IMR-90 (cell line): ENCODE data around the gene NSD2. TPM values are rescaled to one million over a fixed set of nuclear protein-coding genes. Genes with fewer than 3 reads are reported as not detected.
A peak's percentile ranks its signal among the peaks of the same experiment; 100 is the strongest.
"Not testable (repeated sequence)": the region's sequence is repeated elsewhere in the genome, so short reads cannot be mapped to it uniquely, and the experiment has no call there.

Experiments used
- ATAC-seq: fragments of 200-7000 bp; cut with Tn5 transposase; 2 replicates; pipeline ENCODE4 v1.9.1; 2020; ENCODE audit warnings: low read depth, mild to moderate bottlenecking, moderate library complexity
- BruUV-seq: library from RNA; stranded (reverse); fragments of 400-500 nt; replicated peaks from 2 replicates; lab custom pipeline; 2021; lab: Mats Ljungman, UMichigan
- CTCF ChIA-PET: fragments of 300-600 bp; formaldehyde crosslinking; extraction: SDS; loops from one replicate; lab custom pipeline; 2021; ENCODE audit warnings: antibody characterized with exemption; lab: Yijun Ruan, JAX
- POLR2A ChIA-PET: fragments of 300-600 bp; sonication (Branson Sonifier 250); formaldehyde crosslinking; loops from one replicate; lab custom pipeline; 2022; ENCODE audit warnings: antibody characterized with exemption; ENCODE audit not compliant: unreplicated experiment; lab: Charles Lee
- DNase-seq: peaks from one replicate; pipeline ENCODE4 v3.0.0; 2013
- H2AFZ ChIP-seq: replicated peaks from 2 replicates; pipeline ENCODE3; 2013; ENCODE audit warnings: low read length, mild to moderate bottlenecking; ENCODE audit not compliant: poor library complexity
- H2AK5ac ChIP-seq: 2 replicates; pipeline ENCODE4 v1.6.1; 2013; ENCODE audit warnings: low read depth, low read length, inconsistent platforms
- H2AK9ac ChIP-seq: replicated peaks from 2 replicates; pipeline ENCODE3; 2013; ENCODE audit warnings: mild to moderate bottlenecking, low read depth, low read length, moderate library complexity; ENCODE audit not compliant: poor library complexity
- H2BK120ac ChIP-seq: 2 replicates; pipeline ENCODE4 v1.6.1; 2013; ENCODE audit warnings: low read depth, low read length, inconsistent platforms
- H2BK15ac ChIP-seq: 3 replicates; pipeline ENCODE4 v1.6.1; 2013; ENCODE audit warnings: low read depth, low read length, inconsistent platforms
- H2BK20ac ChIP-seq: 2 replicates; pipeline ENCODE4 v1.6.1; 2013; ENCODE audit warnings: low read depth, mild to moderate bottlenecking, inconsistent platforms, low read length, moderate library complexity
- H2BK5ac ChIP-seq: 2 replicates; pipeline ENCODE4 v1.6.1; 2013; ENCODE audit warnings: mild to moderate bottlenecking, low read depth, low read length, inconsistent platforms; ENCODE audit not compliant: poor library complexity, severe bottlenecking
- H3K14ac ChIP-seq: replicated peaks from 2 replicates; pipeline ENCODE4 v1.6.1; 2013; ENCODE audit warnings: low read depth, low read length, inconsistent platforms
- H3K18ac ChIP-seq: 2 replicates; pipeline ENCODE4 v1.6.1; 2013; ENCODE audit warnings: low read depth, low read length, control low read depth
- H3K23ac ChIP-seq: 2 replicates; pipeline ENCODE4 v1.6.1; 2013; ENCODE audit warnings: low read depth, low read length, inconsistent platforms
- H3K27ac ChIP-seq: 2 replicates; pipeline ENCODE4 v1.5.1; 2013; ENCODE audit warnings: mild to moderate bottlenecking, control low read depth, low read length; ENCODE audit not compliant: insufficient read depth
- H3K27me3 ChIP-seq: 2 replicates; pipeline ENCODE4 v1.6.1; 2013; ENCODE audit warnings: low read length; ENCODE audit not compliant: control insufficient read depth, insufficient read depth
- H3K36me3 ChIP-seq: 2 replicates; pipeline ENCODE4 v1.6.1; 2013; ENCODE audit warnings: low read length, mixed read lengths; ENCODE audit not compliant: control insufficient read depth, insufficient read depth
- H3K4ac ChIP-seq: 2 replicates; pipeline ENCODE4 v1.6.1; 2013; ENCODE audit warnings: low read depth, low read length, inconsistent platforms
- H3K4me1 ChIP-seq: 2 replicates; pipeline ENCODE4 v1.6.1; 2013; ENCODE audit warnings: low read length, mixed read lengths; ENCODE audit not compliant: control insufficient read depth, insufficient read depth
- H3K4me2 ChIP-seq: 2 replicates; pipeline ENCODE4 v1.6.1; 2013; ENCODE audit warnings: low read depth, mild to moderate bottlenecking, control low read depth, low read length, moderate library complexity
- H3K4me3 ChIP-seq: 2 replicates; pipeline ENCODE4 v1.5.1; 2013; ENCODE audit warnings: low read depth, mild to moderate bottlenecking, control low read depth, low read length, moderate library complexity; ENCODE audit not compliant: insufficient read depth
- H3K56ac ChIP-seq: 2 replicates; pipeline ENCODE4 v1.6.1; 2013; ENCODE audit warnings: low read length, inconsistent platforms; ENCODE audit not compliant: insufficient read depth; ENCODE audit errors: extremely low read depth
- H3K79me1 ChIP-seq, 2 experiments: 2 replicates each; pipeline ENCODE4 v1.6.1; 2013; ENCODE audit warnings: low read length in 2 of 2, inconsistent platforms in 1 of 2, low read depth in 1 of 2
- H3K9ac ChIP-seq: 2 replicates; pipeline ENCODE4 v1.6.1; 2013; ENCODE audit warnings: low read depth, low read length, control low read depth
- H3K9me1 ChIP-seq: 2 replicates; pipeline ENCODE4 v1.6.1; 2013; ENCODE audit warnings: low read length, inconsistent platforms; ENCODE audit not compliant: insufficient read depth
- H3K9me3 ChIP-seq: 2 replicates; pipeline ENCODE4 v1.6.1; 2013; ENCODE audit warnings: low read length; ENCODE audit not compliant: control insufficient read depth, insufficient read depth
- H4K20me1 ChIP-seq: 2 replicates; pipeline ENCODE4 v1.6.1; 2013; ENCODE audit warnings: low read length, inconsistent platforms; ENCODE audit not compliant: insufficient read depth
- H4K5ac ChIP-seq: 2 replicates; pipeline ENCODE4 v1.6.1; 2013; ENCODE audit warnings: mild to moderate bottlenecking, low read depth, low read length, control low read depth
- H4K8ac ChIP-seq, 2 experiments: 2 replicates each; pipeline ENCODE4 v1.6.1; 2013; ENCODE audit warnings: low read depth in 2 of 2, low read length in 2 of 2, control low read depth in 1 of 2, inconsistent platforms in 1 of 2
- H4K91ac ChIP-seq: 2 replicates; pipeline ENCODE4 v1.6.1; 2013; ENCODE audit warnings: low read depth, low read length, inconsistent platforms; ENCODE audit not compliant: insufficient read depth
- CEBPB ChIP-seq: IDR thresholded peaks from 2 replicates; pipeline ENCODE4 v1.6.1; 2012; ENCODE audit warnings: low read depth, low read length, improper control_type of control experiment
- WGBS, 2 experiments: methylation state at CpG; one replicate each; pipeline versions ENCODE4 v1.1.5 to v1.1.7; 2013; ENCODE audit warnings: missing lambda C conversion rate in 2 of 2; ENCODE audit not compliant: insufficient read length in 1 of 2; ENCODE audit errors: extremely low coverage in 2 of 2; 5-methylcytosine and 5-hydroxymethylcytosine counted together
- dilution Hi-C: fragments of 300-500 bp; cut with HindIII; formaldehyde crosslinking; loops from one replicate; pipeline ENCODE4 v1.14.3; 2018; ENCODE audit warnings: low sequenced_read_pairs; ENCODE audit not compliant: unreplicated experiment
- in situ Hi-C: fragments of 300-500 bp; cut with MboI; formaldehyde crosslinking; loops from 3 replicates; pipeline ENCODE4 v1.14.3; 2019; ENCODE audit warnings: low sequenced_read_pairs, inconsistent platforms, mixed read lengths
- intact Hi-C: fragments of 100-400 bp; cut with micrococcal nuclease; formaldehyde crosslinking; loops from 2 replicates; pipeline ENCODE4 v1.10.0; 2022
- polyA plus RNA-seq, 3 experiments: library from polyadenylated mRNA; depleted of rRNA; stranded (reverse); fragments of >200 nt; gene quantifications; 2 replicates each; pipeline ENCODE4 v1.2.3, GENCODE V29; 2012; ENCODE audit warnings: low replicate concordance in 1 of 3
- total RNA-seq: library from RNA; depleted of rRNA; stranded (reverse); fragments of >200 nt; gene quantifications from 2 replicates; pipeline ENCODE4 v1.2.3, GENCODE V29; 2012

NSD2 gene
- total and polyA plus RNA-seq, 2 of the 4 experiments (the other 2 are of a cell fraction) = 35.9 to 68.1 TPM

DNA sequence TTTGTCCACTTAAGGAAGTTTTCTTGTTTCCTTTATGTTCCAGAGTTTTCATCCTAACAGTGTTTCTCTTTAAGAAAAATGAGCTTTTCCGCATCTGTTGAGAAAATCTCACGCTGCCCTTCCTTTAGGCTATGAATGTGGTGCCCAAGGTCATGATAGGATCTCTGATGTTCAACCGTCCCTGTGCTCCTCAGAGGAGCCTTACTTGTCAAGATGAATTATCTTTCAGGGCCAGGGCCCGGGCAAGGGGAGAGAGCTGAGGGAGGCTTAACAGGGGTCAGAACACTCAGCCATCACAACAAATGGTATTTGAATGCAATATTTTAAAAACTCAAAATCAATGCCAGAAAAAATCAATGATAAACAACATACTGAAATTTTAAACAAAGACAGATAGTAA is 143.8 kb downstream of the NSD2 start:
- Histone ChIP-seq H3K14ac (no peak overlapping the region), H3K9ac (no peak overlapping the region), H3K23ac (no peak overlapping the region), H3K36me3 (no peaks in the 10 kb centered on the region), H2BK20ac (no peak overlapping the region), H3K56ac (no peak overlapping the region), H2BK120ac (no peak overlapping the region), H3K4me1 (no peaks in the 10 kb centered on the region), H3K4me3 (no peak overlapping the region), H3K79me1 (no peaks in the 10 kb centered on the region), H2BK5ac (no peak overlapping the region), H3K9me3 (no peaks in the 10 kb centered on the region), H3K4ac (no peak overlapping the region), H3K4me2 (no peak overlapping the region), H2AK9ac (no peak overlapping the region), H4K20me1 (no peaks in the 10 kb centered on the region), H4K8ac (no peak overlapping the region), H3K9me1 (no peaks in the 10 kb centered on the region), H4K91ac (no peak overlapping the region), H3K18ac (no peak overlapping the region), H2BK15ac (no peak overlapping the region), H2AK5ac (no peak overlapping the region), H2AFZ (no peak overlapping the region), H4K5ac (no peak overlapping the region), H3K27ac (no peak overlapping the region), H3K27me3 (peaks cover 17% of the 10 kb centered on the region)
- no peak for TF ChIP-seq CEBPB
- intact Hi-C loops (no loop called here), dilution Hi-C loops (no loop called here), in situ Hi-C loops (no loop called here)
- WGBS, 2 experiments = no CpG with 5 or more reads among the region's 4 CpGs
- DNase-seq (no peak), ATAC-seq (no peak)
- no TSS peak for BruUV-seq
- ChIA-PET POLR2A (no interaction called here), CTCF (no interaction called here)

DNA sequence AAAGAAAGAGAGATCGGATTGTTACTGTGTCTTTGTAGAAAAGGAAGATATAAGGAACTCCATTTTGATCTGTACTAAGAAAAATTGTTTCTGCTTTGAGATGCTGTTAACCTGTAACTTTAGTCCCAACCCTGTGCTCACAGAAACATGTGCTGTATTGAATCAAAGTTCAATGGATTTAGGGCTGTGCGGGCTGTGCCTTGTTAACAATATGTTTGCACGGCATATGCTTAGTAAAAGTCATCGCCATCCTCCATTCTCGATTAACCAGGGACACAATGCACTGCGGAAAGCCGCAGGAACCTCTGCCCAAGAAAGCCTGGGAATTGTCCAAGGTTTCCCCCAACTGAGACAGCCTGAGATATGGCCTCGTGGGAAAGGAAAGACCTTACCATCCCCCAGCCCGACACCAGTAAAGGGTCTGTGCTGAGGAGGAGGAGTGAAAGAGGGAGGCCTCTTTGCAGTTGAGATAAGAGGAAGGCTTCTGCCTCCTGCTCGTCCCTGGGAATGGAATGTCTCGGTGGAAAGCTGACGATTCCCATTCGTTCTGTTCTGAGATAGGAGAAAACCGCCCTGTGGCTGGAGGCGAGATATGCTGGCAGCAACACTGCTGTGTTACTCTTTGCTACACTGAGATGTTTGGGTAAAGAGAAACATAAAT is 150.3 kb downstream of the NSD2 start:
- H4K5ac ChIP-seq, H3K9me3 ChIP-seq, H4K91ac ChIP-seq, H2BK15ac ChIP-seq, H3K4ac ChIP-seq, intact Hi-C loops, H4K20me1 ChIP-seq, H3K56ac ChIP-seq, H3K9ac ChIP-seq, H3K23ac ChIP-seq, H2BK5ac ChIP-seq, H3K36me3 ChIP-seq, H2AK5ac ChIP-seq, H3K4me3 ChIP-seq, H2AFZ ChIP-seq, POLR2A ChIA-PET, dilution Hi-C loops, H3K27ac ChIP-seq, BruUV-seq, in situ Hi-C loops, H3K79me1 ChIP-seq, ATAC-seq, H3K14ac ChIP-seq, H3K4me1 ChIP-seq, H2BK120ac ChIP-seq, H3K18ac ChIP-seq, H4K8ac ChIP-seq, H3K9me1 ChIP-seq, H2BK20ac ChIP-seq, H2AK9ac ChIP-seq: not testable (repeated sequence)
- 5% methylated on average over 4 of the region's 15 CpGs; no CpG with 5 or more reads in 1 of the 2 experiments for WGBS, 2 experiments
- peak overlapping the region; percentile 68 for H3K4me2 ChIP-seq
- peaks cover 39% of the 10 kb centered on the region for H3K27me3 ChIP-seq
- CTCF ChIA-PET = interaction anchor here (0.5 kb wide), 1 partner anchor 177 kb away, joined by 4 read pairs; no protein-coding TSS in a partner anchor
- DNase-seq = peak; percentile 33
